PFSK-1 (cell line): ENCODE data around the gene TNNI3K.

Experiments
- FOXP2 ChIP-seq: optimal IDR thresholded peaks from 2 replicates; pipeline ENCODE3; 2011; ENCODE audit warnings: borderline replicate concordance, control low read depth, inconsistent platforms; ENCODE audit not compliant: insufficient read depth; ENCODE audit errors: extremely low read length, extremely low read depth
- POLR2AphosphoS5 ChIP-seq: IDR thresholded peaks from 2 replicates; pipeline ENCODE4 v1.6.1; 2012; ENCODE audit warnings: low read depth, mild to moderate bottlenecking, control low read depth, low read length, moderate library complexity
- TAF1 ChIP-seq: IDR thresholded peaks from 2 replicates; pipeline ENCODE4 v1.6.1; 2012; ENCODE audit warnings: low read length, control low read depth, borderline replicate concordance; ENCODE audit not compliant: insufficient read depth

DNA sequence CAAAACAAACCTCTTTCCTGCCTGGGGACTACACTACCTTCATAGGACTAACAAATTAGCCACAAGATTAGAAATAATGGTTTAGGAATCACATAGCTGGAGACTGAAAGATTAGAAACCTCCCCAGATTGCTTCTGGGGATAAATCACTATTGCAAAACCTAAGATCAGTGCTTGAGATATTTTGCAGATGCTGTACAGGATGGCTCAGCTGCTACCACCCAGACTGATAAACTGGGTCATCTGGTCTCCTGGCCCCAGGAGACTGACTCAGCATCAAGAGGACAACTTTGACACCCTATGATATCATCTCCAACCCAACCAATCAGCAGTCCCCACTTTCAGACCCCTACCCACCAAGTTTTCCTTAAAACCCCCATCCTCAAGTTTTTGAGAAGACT, 140.2 kb downstream of the TNNI3K start:
- TF ChIP-seq POLR2AphosphoS5 (no peak), FOXP2 (no peak), TAF1 (no peak)
